B cell (primary cell): Measurements from ENCODE around the gene FREM2. TPM values are rescaled to one million over a fixed set of nuclear protein-coding genes. Genes with fewer than 3 reads are reported as not detected.

Experiments used
- ATAC-seq: fragments of 200-7000 bp; cut with Tn5 transposase; one replicate; pipeline ENCODE4 v1.10.0; 2021; ENCODE audit warnings: low read depth, mild to moderate bottlenecking, moderate number of reproducible peaks, moderate library complexity
- CTCF ChIA-PET: fragments of 350-600 bp; sonication (Branson Sonifier 250); formaldehyde crosslinking; loops from one replicate; lab custom pipeline; 2021; ENCODE audit warnings: antibody characterized with exemption, inconsistent platforms; lab: Charles Lee
- POLR2A ChIA-PET: fragments of 350-600 bp; sonication (Branson Sonifier 250); formaldehyde crosslinking; loops from one replicate; lab custom pipeline; 2021; ENCODE audit warnings: antibody characterized with exemption; lab: Charles Lee
- DNase-seq: peaks from one replicate; pipeline ENCODE4 v3.0.0; 2013
- H2AFZ ChIP-seq: 2 replicates; pipeline ENCODE4 v1.6.1; 2012; ENCODE audit warnings: mild to moderate bottlenecking, low read depth, low read length; ENCODE audit not compliant: insufficient read depth, poor library complexity, severe bottlenecking
- H3K27ac ChIP-seq, 2 donors: 1 replicate in 1 of 2; 2 replicates in 1 of 2; pipeline ENCODE4 v1.5.1; 2012 to 2013; ENCODE audit warnings: low read length in 2 of 2, mild to moderate bottlenecking in 2 of 2, moderate library complexity in 1 of 2
- H3K27me3 ChIP-seq, 4 experiments: fragments of 200-600 bp in 1 of 4; sonication (generic) in 1 of 4; replicated peaks in 1 of 4; 1 replicate in 2 of 4; 2 replicates in 2 of 4; pipeline versions ENCODE4 v1.6.1 to v1.7.0; 2013 to 2016; ENCODE audit warnings: low read length in 3 of 4, mild to moderate bottlenecking in 2 of 4, mixed read lengths in 1 of 4, moderate library complexity in 1 of 4; ENCODE audit not compliant: insufficient read depth in 4 of 4, control insufficient read depth in 3 of 4; ENCODE audit errors: control extremely low read depth in 1 of 4
- H3K36me3 ChIP-seq, 2 experiments: replicated peaks in 1 of 2; 1 replicate in 1 of 2; 2 replicates in 1 of 2; pipeline versions ENCODE4 v1.6.1 to v1.7.1; 2013; ENCODE audit warnings: low read length in 1 of 2; ENCODE audit not compliant: insufficient read depth in 2 of 2, control insufficient read depth in 1 of 2; ENCODE audit errors: control extremely low read depth in 1 of 2, extremely low read depth in 1 of 2
- H3K4me1 ChIP-seq, 2 donors: fragments of 200-600 bp in 1 of 2; sonication (generic) in 1 of 2; 1 replicate in 1 of 2; 2 replicates in 1 of 2; pipeline versions ENCODE4 v1.5.1 to v1.6.1; 2013 to 2017; ENCODE audit warnings: low read length in 2 of 2; ENCODE audit not compliant: control insufficient read depth in 2 of 2, insufficient read depth in 2 of 2
- H3K4me2 ChIP-seq: replicated peaks from 2 replicates; pipeline ENCODE3; 2012; ENCODE audit warnings: mild to moderate bottlenecking, low read depth, low read length; ENCODE audit not compliant: poor library complexity, severe bottlenecking
- H3K4me3 ChIP-seq, 5 experiments: fragments of 200-600 bp in 1 of 5; sonication (generic) in 1 of 5; 1 replicate in 3 of 5; 2 replicates in 2 of 5; pipeline versions ENCODE4 v1.5.1 to v1.7.0; 2011 to 2016; ENCODE audit warnings: low read length in 4 of 5, mild to moderate bottlenecking in 4 of 5, low read depth in 2 of 5, control low read depth in 1 of 5, moderate library complexity in 1 of 5; ENCODE audit not compliant: insufficient read depth in 1 of 5; ENCODE audit errors: control extremely low read depth in 1 of 5, extremely low read depth in 1 of 5
- H3K79me2 ChIP-seq: fragments of 200-600 bp; sonication (generic); one replicate; pipeline ENCODE4 v1.6.0; 2016; ENCODE audit warnings: low read length; ENCODE audit not compliant: control insufficient read depth, insufficient read depth
- H3K9ac ChIP-seq: fragments of 200-600 bp; sonication (generic); 2 replicates; pipeline ENCODE4 v1.6.1; 2017; ENCODE audit warnings: mild to moderate bottlenecking, low read length, moderate library complexity
- H3K9me3 ChIP-seq, 3 donors: one replicate each; pipeline versions ENCODE4 v1.6.1 to v1.7.1; 2013; ENCODE audit warnings: low read length in 2 of 3; ENCODE audit not compliant: control insufficient read depth in 2 of 3, insufficient read depth in 1 of 3; ENCODE audit errors: control extremely low read depth in 1 of 3
- H4K20me1 ChIP-seq: 2 replicates; pipeline ENCODE4 v1.6.0; 2012; ENCODE audit warnings: mild to moderate bottlenecking, low read length; ENCODE audit not compliant: insufficient read depth, control insufficient read depth, poor library complexity, severe bottlenecking
- H3K27ac Mint-ChIP-seq: one replicate; pipeline ENCODE4 v1.8.0; 2021; ENCODE audit warnings: mixed read lengths
- H3K27me3 Mint-ChIP-seq: one replicate; pipeline ENCODE4 v1.8.0; 2021; ENCODE audit warnings: mixed read lengths
- H3K4me1 Mint-ChIP-seq: one replicate; pipeline ENCODE4 v1.8.0; 2021; ENCODE audit warnings: mixed read lengths
- H3K4me3 Mint-ChIP-seq: one replicate; pipeline ENCODE4 v1.8.0; 2021; ENCODE audit warnings: mixed read lengths
- H3K9me3 Mint-ChIP-seq: one replicate; pipeline ENCODE4 v1.8.0; 2022; ENCODE audit warnings: mixed read lengths; ENCODE audit not compliant: insufficient read depth
- EZH2 ChIP-seq: IDR thresholded peaks from 2 replicates; pipeline ENCODE4 v1.6.1; 2012; ENCODE audit warnings: borderline replicate concordance, low read depth, mild to moderate bottlenecking, moderate library complexity, low read length; ENCODE audit not compliant: insufficient read depth, poor library complexity, severe bottlenecking
- WGBS: methylation state at CpG from one replicate; pipeline ENCODE4 v1.1.5; 2013; ENCODE audit warnings: missing lambda C conversion rate; ENCODE audit not compliant: insufficient coverage; 5-methylcytosine and 5-hydroxymethylcytosine counted together
- intact Hi-C: fragments of 100-400 bp; cut with micrococcal nuclease; formaldehyde crosslinking; loops from one replicate; pipeline ENCODE4 v1.10.0; 2022
- polyA plus RNA-seq: library from polyadenylated mRNA; depleted of rRNA; stranded (reverse); fragments of >200 nt; gene quantifications from 2 replicates; pipeline ENCODE4 v1.2.3, GENCODE V29; 2012
- total RNA-seq, 2 donors: library from RNA; stranded (reverse); fragments of 120-200 nt in 1 of 2; gene quantifications; 1 replicate in 1 of 2; 2 replicates in 1 of 2; pipeline versions ENCODE4 v1.2.3 to v1.2.4, GENCODE V29; 2013 to 2022
- TF ChIP-seq, protein P1 (sequence below): fragments of 200-600 bp; IDR thresholded peaks from one replicate; pipeline ENCODE4 v1.8.0; 2022; ENCODE audit warnings: antibody characterized with exemption, mild to moderate bottlenecking

Gene FREM2
- total and polyA plus RNA-seq, 2 donors (not counting 1 experiment from before 2014, with no cell fraction given), result not detected

DNA sequence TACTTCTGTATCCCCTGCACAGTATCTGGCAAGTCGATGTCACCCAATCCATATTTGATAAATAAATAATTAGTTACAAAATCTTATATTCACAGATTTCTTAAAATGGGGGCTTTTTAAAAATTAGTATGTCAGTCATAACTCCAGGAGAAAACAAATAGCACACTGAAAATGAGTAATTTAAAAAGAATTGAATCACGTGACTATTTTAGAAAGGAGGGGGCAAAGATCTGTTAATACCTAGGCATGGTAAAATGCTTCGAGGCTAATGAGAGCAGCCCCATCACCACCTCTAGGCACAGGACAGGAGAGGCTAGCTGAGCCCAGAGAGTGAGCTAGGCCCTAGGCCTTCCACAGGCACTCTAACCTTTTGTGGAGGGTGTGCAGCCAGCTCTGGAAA is 94.7 kb downstream of the FREM2 start:
- Histone ChIP-seq H3K27me3 (no peaks in the 10 kb centered on the region), H2AFZ (no peak overlapping the region), H3K9me3 (peaks cover 0 to 3% (median 2%) of the 10 kb centered on the region in 3 donors), H3K79me2 (no peaks in the 10 kb centered on the region), H3K4me3 (no peak overlapping the region), H3K27ac (no peak overlapping the region), H3K9ac (no peak overlapping the region), H3K36me3 (no peaks in the 10 kb centered on the region), H4K20me1 (no peaks in the 10 kb centered on the region), H3K4me2 (no peak overlapping the region), H3K4me1 (no peaks in the 10 kb centered on the region)
- no peaks in the 10 kb centered on the region for H3K27me3 Mint-ChIP-seq
- CTCF ChIA-PET, result no interaction called here
- no peak overlapping the region for H3K27ac Mint-ChIP-seq
- POLR2A ChIA-PET, result no interaction called here
- no peaks in the 10 kb centered on the region for H3K4me1 Mint-ChIP-seq
- no peak for ATAC-seq
- no peak overlapping the region for H3K4me3 Mint-ChIP-seq
- intact Hi-C loops, result no loop called here
- WGBS, result 83% methylated on average over 1 of the region's 3 CpGs
- TF ChIP-seq, protein P1, sequence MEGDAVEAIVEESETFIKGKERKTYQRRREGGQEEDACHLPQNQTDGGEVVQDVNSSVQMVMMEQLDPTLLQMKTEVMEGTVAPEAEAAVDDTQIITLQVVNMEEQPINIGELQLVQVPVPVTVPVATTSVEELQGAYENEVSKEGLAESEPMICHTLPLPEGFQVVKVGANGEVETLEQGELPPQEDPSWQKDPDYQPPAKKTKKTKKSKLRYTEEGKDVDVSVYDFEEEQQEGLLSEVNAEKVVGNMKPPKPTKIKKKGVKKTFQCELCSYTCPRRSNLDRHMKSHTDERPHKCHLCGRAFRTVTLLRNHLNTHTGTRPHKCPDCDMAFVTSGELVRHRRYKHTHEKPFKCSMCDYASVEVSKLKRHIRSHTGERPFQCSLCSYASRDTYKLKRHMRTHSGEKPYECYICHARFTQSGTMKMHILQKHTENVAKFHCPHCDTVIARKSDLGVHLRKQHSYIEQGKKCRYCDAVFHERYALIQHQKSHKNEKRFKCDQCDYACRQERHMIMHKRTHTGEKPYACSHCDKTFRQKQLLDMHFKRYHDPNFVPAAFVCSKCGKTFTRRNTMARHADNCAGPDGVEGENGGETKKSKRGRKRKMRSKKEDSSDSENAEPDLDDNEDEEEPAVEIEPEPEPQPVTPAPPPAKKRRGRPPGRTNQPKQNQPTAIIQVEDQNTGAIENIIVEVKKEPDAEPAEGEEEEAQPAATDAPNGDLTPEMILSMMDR, result no peak
- no peak for TF ChIP-seq EZH2
- no peak for DNase-seq
- H3K9me3 Mint-ChIP-seq, result peaks cover 5% of the 10 kb centered on the region

DNA sequence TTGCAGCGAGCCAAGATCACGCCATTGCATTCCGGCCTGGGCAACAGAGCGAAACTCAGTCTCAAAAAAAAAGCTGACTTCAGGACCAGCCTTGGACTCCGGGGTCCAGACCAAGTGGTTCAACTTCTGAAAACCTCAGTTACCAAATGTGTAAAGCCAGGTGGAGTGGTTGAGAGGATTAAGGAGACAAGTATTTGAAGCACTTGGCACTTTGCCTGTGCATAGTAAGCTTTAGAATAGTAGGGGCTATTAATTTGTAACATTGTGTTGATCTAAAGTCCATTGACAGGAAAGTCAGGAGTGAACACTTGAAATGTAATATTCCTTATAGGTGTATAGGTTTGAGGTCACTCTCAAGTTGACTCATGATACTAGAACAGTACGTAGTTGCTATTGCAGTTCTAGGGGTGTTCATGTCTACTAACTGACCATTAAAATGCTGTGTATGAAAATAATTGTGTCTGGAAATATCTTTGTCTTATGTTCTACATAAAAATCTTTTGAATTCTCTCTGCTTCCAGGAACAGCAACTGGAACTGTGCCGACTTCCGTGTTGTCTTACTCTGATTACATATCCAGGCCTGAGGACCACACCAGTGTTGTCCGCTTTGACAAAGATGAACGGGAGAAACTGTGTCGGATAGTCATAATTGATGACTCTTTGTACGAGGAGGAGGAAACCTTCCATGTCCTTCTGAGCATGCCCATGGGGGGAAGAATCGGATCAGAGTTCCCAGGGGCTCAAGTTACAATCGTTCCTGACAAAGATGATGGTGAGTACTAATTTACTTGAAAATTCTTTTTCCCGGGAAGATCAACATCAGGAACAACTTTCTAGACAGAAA is 97.4 kb downstream of the FREM2 start:
- Histone ChIP-seq H3K4me1 (no peaks in the 10 kb centered on the region), H3K27ac (no peak overlapping the region), H3K79me2 (no peaks in the 10 kb centered on the region), H3K9me3 (peaks cover 0 to 3% (median 0%) of the 10 kb centered on the region in 3 donors), H3K4me2 (no peak overlapping the region), H3K27me3 (no peaks in the 10 kb centered on the region), H2AFZ (no peak overlapping the region), H3K4me3 (no peak overlapping the region), H3K36me3 (no peaks in the 10 kb centered on the region), H3K9ac (no peak overlapping the region), H4K20me1 (no peaks in the 10 kb centered on the region)
- Mint-ChIP-seq H3K9me3 (no peaks in the 10 kb centered on the region), H3K4me3 (no peak overlapping the region), H3K27me3 (no peaks in the 10 kb centered on the region), H3K4me1 (no peaks in the 10 kb centered on the region), H3K27ac (no peak overlapping the region)
- intact Hi-C loops, result no loop called here
- 93% methylated on average over 12 of the region's 15 CpGs for WGBS
- ChIA-PET POLR2A (no interaction called here), CTCF (no interaction called here)
- ATAC-seq, result no peak
- TF ChIP-seq EZH2, result no peak
- TF ChIP-seq, protein P1, result no peak
- DNase-seq, result no peak
